IMR-90 (cell line): Measurements from ENCODE around the gene RRP1B. TPM values are rescaled to one million over a fixed set of nuclear protein-coding genes. Genes with fewer than 3 reads are reported as not detected.
A peak's percentile ranks its signal among the peaks of the same experiment; 100 is the strongest.

Experiments
- ATAC-seq: fragments of 200-7000 bp; cut with Tn5 transposase; 2 replicates; pipeline ENCODE4 v1.9.1; 2020; ENCODE audit warnings: low read depth, mild to moderate bottlenecking, moderate library complexity
- BruUV-seq: library from RNA; stranded (reverse); fragments of 400-500 nt; replicated peaks from 2 replicates; lab custom pipeline; 2021; lab: Mats Ljungman, UMichigan
- CTCF ChIA-PET: fragments of 300-600 bp; formaldehyde crosslinking; extraction: SDS; loops from one replicate; lab custom pipeline; 2021; ENCODE audit warnings: antibody characterized with exemption; lab: Yijun Ruan, JAX
- POLR2A ChIA-PET: fragments of 300-600 bp; sonication (Branson Sonifier 250); formaldehyde crosslinking; loops from one replicate; lab custom pipeline; 2022; ENCODE audit warnings: antibody characterized with exemption; ENCODE audit not compliant: unreplicated experiment; lab: Charles Lee
- DNase-seq: peaks from one replicate; pipeline ENCODE4 v3.0.0; 2013
- H2AFZ ChIP-seq: replicated peaks from 2 replicates; pipeline ENCODE3; 2013; ENCODE audit warnings: low read length, mild to moderate bottlenecking; ENCODE audit not compliant: poor library complexity
- H2AK5ac ChIP-seq: 2 replicates; pipeline ENCODE4 v1.6.1; 2013; ENCODE audit warnings: low read depth, low read length, inconsistent platforms
- H2AK9ac ChIP-seq: replicated peaks from 2 replicates; pipeline ENCODE3; 2013; ENCODE audit warnings: mild to moderate bottlenecking, low read depth, low read length, moderate library complexity; ENCODE audit not compliant: poor library complexity
- H2BK120ac ChIP-seq: 2 replicates; pipeline ENCODE4 v1.6.1; 2013; ENCODE audit warnings: low read depth, low read length, inconsistent platforms
- H2BK15ac ChIP-seq: 3 replicates; pipeline ENCODE4 v1.6.1; 2013; ENCODE audit warnings: low read depth, low read length, inconsistent platforms
- H2BK20ac ChIP-seq: 2 replicates; pipeline ENCODE4 v1.6.1; 2013; ENCODE audit warnings: low read depth, mild to moderate bottlenecking, inconsistent platforms, low read length, moderate library complexity
- H2BK5ac ChIP-seq: 2 replicates; pipeline ENCODE4 v1.6.1; 2013; ENCODE audit warnings: mild to moderate bottlenecking, low read depth, low read length, inconsistent platforms; ENCODE audit not compliant: poor library complexity, severe bottlenecking
- H3K14ac ChIP-seq: replicated peaks from 2 replicates; pipeline ENCODE4 v1.6.1; 2013; ENCODE audit warnings: low read depth, low read length, inconsistent platforms
- H3K18ac ChIP-seq: 2 replicates; pipeline ENCODE4 v1.6.1; 2013; ENCODE audit warnings: low read depth, low read length, control low read depth
- H3K23ac ChIP-seq: 2 replicates; pipeline ENCODE4 v1.6.1; 2013; ENCODE audit warnings: low read depth, low read length, inconsistent platforms
- H3K27ac ChIP-seq: 2 replicates; pipeline ENCODE4 v1.5.1; 2013; ENCODE audit warnings: mild to moderate bottlenecking, control low read depth, low read length; ENCODE audit not compliant: insufficient read depth
- H3K27me3 ChIP-seq: 2 replicates; pipeline ENCODE4 v1.6.1; 2013; ENCODE audit warnings: low read length; ENCODE audit not compliant: control insufficient read depth, insufficient read depth
- H3K36me3 ChIP-seq: 2 replicates; pipeline ENCODE4 v1.6.1; 2013; ENCODE audit warnings: low read length, mixed read lengths; ENCODE audit not compliant: control insufficient read depth, insufficient read depth
- H3K4ac ChIP-seq: 2 replicates; pipeline ENCODE4 v1.6.1; 2013; ENCODE audit warnings: low read depth, low read length, inconsistent platforms
- H3K4me1 ChIP-seq: 2 replicates; pipeline ENCODE4 v1.6.1; 2013; ENCODE audit warnings: low read length, mixed read lengths; ENCODE audit not compliant: control insufficient read depth, insufficient read depth
- H3K4me2 ChIP-seq: 2 replicates; pipeline ENCODE4 v1.6.1; 2013; ENCODE audit warnings: low read depth, mild to moderate bottlenecking, control low read depth, low read length, moderate library complexity
- H3K4me3 ChIP-seq: 2 replicates; pipeline ENCODE4 v1.5.1; 2013; ENCODE audit warnings: low read depth, mild to moderate bottlenecking, control low read depth, low read length, moderate library complexity; ENCODE audit not compliant: insufficient read depth
- H3K56ac ChIP-seq: 2 replicates; pipeline ENCODE4 v1.6.1; 2013; ENCODE audit warnings: low read length, inconsistent platforms; ENCODE audit not compliant: insufficient read depth; ENCODE audit errors: extremely low read depth
- H3K79me1 ChIP-seq, 2 experiments: 2 replicates each; pipeline ENCODE4 v1.6.1; 2013; ENCODE audit warnings: low read length in 2 of 2, inconsistent platforms in 1 of 2, low read depth in 1 of 2
- H3K9ac ChIP-seq: 2 replicates; pipeline ENCODE4 v1.6.1; 2013; ENCODE audit warnings: low read depth, low read length, control low read depth
- H3K9me1 ChIP-seq: 2 replicates; pipeline ENCODE4 v1.6.1; 2013; ENCODE audit warnings: low read length, inconsistent platforms; ENCODE audit not compliant: insufficient read depth
- H3K9me3 ChIP-seq: 2 replicates; pipeline ENCODE4 v1.6.1; 2013; ENCODE audit warnings: low read length; ENCODE audit not compliant: control insufficient read depth, insufficient read depth
- H4K20me1 ChIP-seq: 2 replicates; pipeline ENCODE4 v1.6.1; 2013; ENCODE audit warnings: low read length, inconsistent platforms; ENCODE audit not compliant: insufficient read depth
- H4K5ac ChIP-seq: 2 replicates; pipeline ENCODE4 v1.6.1; 2013; ENCODE audit warnings: mild to moderate bottlenecking, low read depth, low read length, control low read depth
- H4K8ac ChIP-seq, 2 experiments: 2 replicates each; pipeline ENCODE4 v1.6.1; 2013; ENCODE audit warnings: low read depth in 2 of 2, low read length in 2 of 2, control low read depth in 1 of 2, inconsistent platforms in 1 of 2
- H4K91ac ChIP-seq: 2 replicates; pipeline ENCODE4 v1.6.1; 2013; ENCODE audit warnings: low read depth, low read length, inconsistent platforms; ENCODE audit not compliant: insufficient read depth
- CEBPB ChIP-seq: IDR thresholded peaks from 2 replicates; pipeline ENCODE4 v1.6.1; 2012; ENCODE audit warnings: low read depth, low read length, improper control_type of control experiment
- CTCF ChIP-seq: conservative IDR thresholded peaks from 2 replicates; pipeline ENCODE4 v1.5.1; 2012; ENCODE audit warnings: mild to moderate bottlenecking, low read depth, low read length, improper control_type of control experiment
- ELK1 ChIP-seq: fragments of 150-350 bp; IDR thresholded peaks from 2 replicates; pipeline ENCODE4 v1.6.1; 2016; ENCODE audit warnings: low read depth, mild to moderate bottlenecking, low read length, moderate library complexity, borderline replicate concordance
- FOS ChIP-seq: fragments of 150-350 bp; IDR thresholded peaks from 2 replicates; pipeline ENCODE4 v1.6.1; 2016; ENCODE audit warnings: low read depth, low read length
- MAFK ChIP-seq: IDR thresholded peaks from 2 replicates; pipeline ENCODE4 v1.6.1; 2012; ENCODE audit warnings: low read depth, low read length, improper control_type of control experiment
- RAD21 ChIP-seq: IDR thresholded peaks from 2 replicates; pipeline ENCODE4 v1.6.1; 2012; ENCODE audit warnings: low read length, improper control_type of control experiment
- SMC3 ChIP-seq: fragments of 150-350 bp; IDR thresholded peaks from 2 replicates; pipeline ENCODE4 v1.6.1; 2016; ENCODE audit warnings: low read depth, mild to moderate bottlenecking, antibody characterized with exemption, low read length, moderate library complexity
- WGBS, 2 experiments: methylation state at CpG; one replicate each; pipeline versions ENCODE4 v1.1.5 to v1.1.7; 2013; ENCODE audit warnings: missing lambda C conversion rate in 2 of 2; ENCODE audit not compliant: insufficient read length in 1 of 2; ENCODE audit errors: extremely low coverage in 2 of 2; 5-methylcytosine and 5-hydroxymethylcytosine counted together
- dilution Hi-C: fragments of 300-500 bp; cut with HindIII; formaldehyde crosslinking; loops from one replicate; pipeline ENCODE4 v1.14.3; 2018; ENCODE audit warnings: low sequenced_read_pairs; ENCODE audit not compliant: unreplicated experiment
- in situ Hi-C: fragments of 300-500 bp; cut with MboI; formaldehyde crosslinking; loops from 3 replicates; pipeline ENCODE4 v1.14.3; 2019; ENCODE audit warnings: low sequenced_read_pairs, inconsistent platforms, mixed read lengths
- intact Hi-C: fragments of 100-400 bp; cut with micrococcal nuclease; formaldehyde crosslinking; loops from 2 replicates; pipeline ENCODE4 v1.10.0; 2022
- polyA plus RNA-seq, 3 experiments: library from polyadenylated mRNA; depleted of rRNA; stranded (reverse); fragments of >200 nt; gene quantifications; 2 replicates each; pipeline ENCODE4 v1.2.3, GENCODE V29; 2012; ENCODE audit warnings: low replicate concordance in 1 of 3
- total RNA-seq: library from RNA; depleted of rRNA; stranded (reverse); fragments of >200 nt; gene quantifications from 2 replicates; pipeline ENCODE4 v1.2.3, GENCODE V29; 2012

The RRP1B gene
- total and polyA plus RNA-seq, 2 of the 4 experiments (the other 2 are of a cell fraction), result 11.1 to 16.1 TPM

GRCh38 chr21:43731891-43732711 lies 72.7 kb downstream of the RRP1B start:
- Histone ChIP-seq H2BK20ac (no peak overlapping the region), H3K4ac (no peak overlapping the region), H3K9me3 (no peaks in the 10 kb centered on the region), H2BK120ac (no peak overlapping the region), H2AFZ (no peak overlapping the region), H3K27me3 (no peaks in the 10 kb centered on the region), H2AK9ac (peak overlapping the region; percentile 60), H3K27ac (no peak overlapping the region), H4K91ac (no peak overlapping the region), H4K5ac (no peak overlapping the region), H3K9me1 (peaks cover 24% of the 10 kb centered on the region), H2BK15ac (no peak overlapping the region), H3K36me3 (peaks cover 11% of the 10 kb centered on the region), H3K4me2 (no peak overlapping the region), H3K14ac (no peak overlapping the region), H2AK5ac (no peak overlapping the region), H3K56ac (no peak overlapping the region), H3K4me3 (no peak overlapping the region), H3K79me1 (peaks cover 26 to 95% of the 10 kb centered on the region in 2 experiments), H3K18ac (no peak overlapping the region), H3K23ac (no peak overlapping the region), H4K20me1 (peaks cover 59% of the 10 kb centered on the region), H3K4me1 (peaks cover 38% of the 10 kb centered on the region), H3K9ac (no peak overlapping the region), H2BK5ac (no peak overlapping the region), H4K8ac (no peak overlapping the region)
- dilution Hi-C loops (no loop called here), intact Hi-C loops (no loop called here), in situ Hi-C loops (no loop called here)
- POLR2A ChIA-PET, result no interaction called here
- BruUV-seq, result no TSS peak
- TF ChIP-seq FOS (no peak), CTCF (no peak), ELK1 (no peak), SMC3 (no peak), MAFK (no peak), CEBPB (no peak), RAD21 (no peak)
- no peak for DNase-seq
- CTCF ChIA-PET, result no interaction called here
- ATAC-seq, result no peak
- 77% methylated on average over 6 of the region's 23 CpGs; no CpG with 5 or more reads in 1 of the 2 experiments for WGBS, 2 experiments
